Measurements from ENCODE around the gene SNX11.
"Not testable (repeated sequence)": the region's sequence is repeated elsewhere in the genome, so short reads cannot be mapped to it uniquely, and the experiment has no call there.

DNA sequence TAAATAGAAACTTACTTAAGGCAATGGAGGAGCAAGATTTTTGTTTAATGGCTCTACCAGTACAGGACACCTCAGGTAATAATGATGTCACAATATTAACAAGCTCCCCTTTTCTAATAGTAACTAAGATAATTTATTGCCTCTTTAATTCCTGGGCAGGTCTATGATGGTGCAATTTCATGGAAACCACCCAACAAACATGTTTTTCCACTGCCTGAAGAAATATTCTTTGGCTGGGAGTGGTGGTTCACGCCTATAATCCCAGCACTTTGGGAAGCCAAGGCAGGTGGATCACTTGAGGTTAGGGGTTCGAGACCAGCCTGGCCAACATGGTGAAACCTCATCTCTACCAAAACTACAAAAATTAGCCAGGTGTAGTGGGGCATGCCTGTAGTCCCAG, 39.8 kb upstream of the SNX11 start:
- TF ChIP-seq, protein P1, sequence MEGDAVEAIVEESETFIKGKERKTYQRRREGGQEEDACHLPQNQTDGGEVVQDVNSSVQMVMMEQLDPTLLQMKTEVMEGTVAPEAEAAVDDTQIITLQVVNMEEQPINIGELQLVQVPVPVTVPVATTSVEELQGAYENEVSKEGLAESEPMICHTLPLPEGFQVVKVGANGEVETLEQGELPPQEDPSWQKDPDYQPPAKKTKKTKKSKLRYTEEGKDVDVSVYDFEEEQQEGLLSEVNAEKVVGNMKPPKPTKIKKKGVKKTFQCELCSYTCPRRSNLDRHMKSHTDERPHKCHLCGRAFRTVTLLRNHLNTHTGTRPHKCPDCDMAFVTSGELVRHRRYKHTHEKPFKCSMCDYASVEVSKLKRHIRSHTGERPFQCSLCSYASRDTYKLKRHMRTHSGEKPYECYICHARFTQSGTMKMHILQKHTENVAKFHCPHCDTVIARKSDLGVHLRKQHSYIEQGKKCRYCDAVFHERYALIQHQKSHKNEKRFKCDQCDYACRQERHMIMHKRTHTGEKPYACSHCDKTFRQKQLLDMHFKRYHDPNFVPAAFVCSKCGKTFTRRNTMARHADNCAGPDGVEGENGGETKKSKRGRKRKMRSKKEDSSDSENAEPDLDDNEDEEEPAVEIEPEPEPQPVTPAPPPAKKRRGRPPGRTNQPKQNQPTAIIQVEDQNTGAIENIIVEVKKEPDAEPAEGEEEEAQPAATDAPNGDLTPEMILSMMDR (IDR thresholded peaks at IDR 0.05; ENCODE audit: insufficient read depth, low read length): not testable (repeated sequence)
- TF ChIP-seq GABPA, POLR2AphosphoS5 (IDR thresholded peaks at IDR 0.05; ENCODE audit: low read depth): not testable (repeated sequence)
- TF ChIP-seq, protein P2, sequence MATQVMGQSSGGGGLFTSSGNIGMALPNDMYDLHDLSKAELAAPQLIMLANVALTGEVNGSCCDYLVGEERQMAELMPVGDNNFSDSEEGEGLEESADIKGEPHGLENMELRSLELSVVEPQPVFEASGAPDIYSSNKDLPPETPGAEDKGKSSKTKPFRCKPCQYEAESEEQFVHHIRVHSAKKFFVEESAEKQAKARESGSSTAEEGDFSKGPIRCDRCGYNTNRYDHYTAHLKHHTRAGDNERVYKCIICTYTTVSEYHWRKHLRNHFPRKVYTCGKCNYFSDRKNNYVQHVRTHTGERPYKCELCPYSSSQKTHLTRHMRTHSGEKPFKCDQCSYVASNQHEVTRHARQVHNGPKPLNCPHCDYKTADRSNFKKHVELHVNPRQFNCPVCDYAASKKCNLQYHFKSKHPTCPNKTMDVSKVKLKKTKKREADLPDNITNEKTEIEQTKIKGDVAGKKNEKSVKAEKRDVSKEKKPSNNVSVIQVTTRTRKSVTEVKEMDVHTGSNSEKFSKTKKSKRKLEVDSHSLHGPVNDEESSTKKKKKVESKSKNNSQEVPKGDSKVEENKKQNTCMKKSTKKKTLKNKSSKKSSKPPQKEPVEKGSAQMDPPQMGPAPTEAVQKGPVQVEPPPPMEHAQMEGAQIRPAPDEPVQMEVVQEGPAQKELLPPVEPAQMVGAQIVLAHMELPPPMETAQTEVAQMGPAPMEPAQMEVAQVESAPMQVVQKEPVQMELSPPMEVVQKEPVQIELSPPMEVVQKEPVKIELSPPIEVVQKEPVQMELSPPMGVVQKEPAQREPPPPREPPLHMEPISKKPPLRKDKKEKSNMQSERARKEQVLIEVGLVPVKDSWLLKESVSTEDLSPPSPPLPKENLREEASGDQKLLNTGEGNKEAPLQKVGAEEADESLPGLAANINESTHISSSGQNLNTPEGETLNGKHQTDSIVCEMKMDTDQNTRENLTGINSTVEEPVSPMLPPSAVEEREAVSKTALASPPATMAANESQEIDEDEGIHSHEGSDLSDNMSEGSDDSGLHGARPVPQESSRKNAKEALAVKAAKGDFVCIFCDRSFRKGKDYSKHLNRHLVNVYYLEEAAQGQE (IDR thresholded peaks at IDR 0.05; ENCODE audit: insufficient replicate concordance, low read depth): not testable (repeated sequence)

Measured in HL-60 (cell line).